ENCODE measurements around the gene MROH7.

- no peak for TF ChIP-seq SUZ12 (IDR thresholded peaks at IDR 0.05; ENCODE audit: extremely low read depth, insufficient read depth, insufficient read length)
- no peak for TF ChIP-seq YY1 (IDR thresholded peaks at IDR 0.05; ENCODE audit: insufficient read depth, insufficient read length)
Measured at GRCh38 chr1:54743416-54744226, 102.0 kb downstream of the MROH7 start.

Data from NT2/D1 (cell line).